GM23248 (cell line): ENCODE data around the gene PLS3. TPM values are rescaled to one million over a fixed set of nuclear protein-coding genes. Genes with fewer than 3 reads are reported as not detected.
A peak's percentile ranks its signal among the peaks of the same experiment; 100 is the strongest.
"Not testable (repeated sequence)": the region's sequence is repeated elsewhere in the genome, so short reads cannot be mapped to it uniquely, and the experiment has no call there.

Experiments
- DNase-seq: peaks from one replicate; pipeline ENCODE4 v3.0.0-alpha.2; 2015
- H2AFZ ChIP-seq: fragments of 200-600 bp; sonication (generic); 2 replicates; pipeline ENCODE4 v1.6.1; 2016; ENCODE audit warnings: antibody characterized with exemption
- H3F3A ChIP-seq: fragments of 200-600 bp; sonication (generic); 2 replicates; pipeline ENCODE4 v1.6.1; 2016; ENCODE audit warnings: mild to moderate bottlenecking, antibody characterized with exemption, mixed run types; ENCODE audit not compliant: insufficient read depth
- H3K27ac ChIP-seq: fragments of 200-600 bp; sonication (generic); 2 replicates; pipeline ENCODE4 v1.5.1; 2016; ENCODE audit warnings: mild to moderate bottlenecking
- H3K27me3 ChIP-seq: fragments of 200-600 bp; sonication (generic); replicated peaks from 2 replicates; pipeline ENCODE4 v1.6.1; 2016; ENCODE audit warnings: mild to moderate bottlenecking; ENCODE audit not compliant: insufficient read depth
- H3K36me3 ChIP-seq: fragments of 200-600 bp; sonication (generic); 2 replicates; pipeline ENCODE4 v1.6.1; 2016; ENCODE audit warnings: low read depth, mild to moderate bottlenecking
- H3K4me1 ChIP-seq: fragments of 200-600 bp; sonication (generic); 2 replicates; pipeline ENCODE4 v1.6.1; 2016; ENCODE audit warnings: mild to moderate bottlenecking; ENCODE audit not compliant: insufficient read depth
- H3K4me2 ChIP-seq: fragments of 200-600 bp; sonication (generic); one replicate; pipeline ENCODE4 v1.6.1; 2016; ENCODE audit warnings: mild to moderate bottlenecking; ENCODE audit not compliant: unreplicated experiment
- H3K4me3 ChIP-seq: fragments of 200-600 bp; sonication (generic); 2 replicates; pipeline ENCODE4 v1.5.1; 2016; ENCODE audit warnings: mild to moderate bottlenecking
- H3K79me2 ChIP-seq: fragments of 200-600 bp; sonication (generic); 2 replicates; pipeline ENCODE4 v1.6.1; 2016; ENCODE audit warnings: mild to moderate bottlenecking; ENCODE audit not compliant: insufficient read depth
- H3K9ac ChIP-seq: fragments of 200-600 bp; sonication (generic); 2 replicates; pipeline ENCODE4 v1.6.1; 2016; ENCODE audit warnings: mild to moderate bottlenecking
- H3K9me2 ChIP-seq: fragments of 200-600 bp; sonication (generic); 2 replicates; pipeline ENCODE4 v1.6.1; 2016; ENCODE audit warnings: mixed run types, mild to moderate bottlenecking, moderate library complexity; ENCODE audit not compliant: insufficient read depth
- H3K9me3 ChIP-seq: fragments of 200-600 bp; sonication (generic); one replicate; pipeline ENCODE4 v1.6.1; 2017; ENCODE audit warnings: low read depth
- H4K20me1 ChIP-seq: fragments of 200-600 bp; sonication (generic); 2 replicates; pipeline ENCODE4 v1.6.0; 2016; ENCODE audit not compliant: insufficient read depth
- EZH2 ChIP-seq: fragments of 200-600 bp; sonication (generic); IDR thresholded peaks from 2 replicates; pipeline ENCODE4 v1.6.1; 2018; ENCODE audit warnings: antibody characterized with exemption, mild to moderate bottlenecking; ENCODE audit not compliant: insufficient read depth, poor library complexity, severe bottlenecking
- EZH2phosphoT487 ChIP-seq: fragments of 200-600 bp; sonication (generic); IDR thresholded peaks from 2 replicates; pipeline ENCODE4 v1.6.1; 2018; ENCODE audit warnings: antibody characterized with exemption, moderate library complexity, mild to moderate bottlenecking, low read depth; ENCODE audit not compliant: insufficient read depth
- WGBS, 2 experiments: methylation state at CpG; one replicate each; pipeline ENCODE4 v1.1.6; 2015 to 2017; ENCODE audit warnings: low lambda C conversion rate in 2 of 2, low coverage in 1 of 2; ENCODE audit errors: missing lambda C conversion rate in 2 of 2; 5-methylcytosine and 5-hydroxymethylcytosine counted together
- in situ Hi-C: fragments of 300-500 bp; cut with MboI; formaldehyde crosslinking; loops from 2 replicates; pipeline ENCODE4 v1.15.0; 2020
- polyA plus RNA-seq: library from polyadenylated mRNA; unstranded; fragments of >200 nt; fragmentation: Nextera tagmentation; extraction: Ambion mirVana; gene quantifications from 2 replicates; pipeline ENCODE4 v1.2.1, GENCODE V29; 2016
- total RNA-seq: library from RNA; depleted of rRNA; stranded (reverse); fragments of >200 nt; shearing (Covaris generic); gene quantifications from 2 replicates; pipeline ENCODE4 v1.2.3, GENCODE V29; 2014

PLS3 gene
- total and polyA plus RNA-seq, 2 experiments from 2014 or later, result 118 to 137 TPM

DNA sequence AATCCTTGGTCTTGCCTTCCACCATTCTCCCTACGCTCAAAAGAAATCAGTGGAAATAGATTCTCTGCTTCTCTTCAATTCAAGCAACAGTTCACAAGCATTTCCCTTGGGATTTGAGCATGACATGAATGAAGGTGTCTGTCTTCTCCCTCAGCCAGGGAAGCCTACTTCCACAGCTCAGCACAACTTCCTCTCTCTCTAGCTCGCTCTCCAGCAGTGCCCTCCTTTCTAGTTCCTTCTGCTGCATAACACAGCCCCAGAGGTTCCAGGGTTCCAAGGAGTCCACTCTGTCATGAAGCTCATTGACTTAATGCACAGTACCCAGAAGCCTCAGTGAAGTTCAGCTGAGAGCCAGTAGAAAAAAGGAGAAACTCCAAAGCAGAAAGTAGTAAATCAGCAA, 81.3 kb downstream of the PLS3 start:
- H3K79me2 ChIP-seq, result no peaks in the 10 kb centered on the region
- TF ChIP-seq EZH2phosphoT487 (no peak), EZH2 (no peak)
- no peak overlapping the region for H2AFZ ChIP-seq
- WGBS, 2 experiments, result 96 to 100% methylated on average over 1 to 2 of the region's 2 CpGs
- peaks cover 8% of the 10 kb centered on the region for H3K4me1 ChIP-seq
- H3K27ac ChIP-seq, result peak overlapping the region; percentile 45
- DNase-seq, result no peak
- H3K4me3 ChIP-seq, result no peak overlapping the region
- in situ Hi-C loops, result no loop called here
- peak overlapping the region; percentile 54 for H3K4me2 ChIP-seq
- H3K36me3 ChIP-seq, result peaks cover 4% of the 10 kb centered on the region; the same call in 1 of the 2 replicates
- H3K9me2 ChIP-seq, result no peaks in the 10 kb centered on the region
- no peaks in the 10 kb centered on the region for H3K9me3 ChIP-seq
- peak overlapping the region; percentile 51 for H3K9ac ChIP-seq
- 0 out of 2 replicates have a peak, but pooled peaks cover 9% of the 10 kb centered on the region for H3F3A ChIP-seq
- H4K20me1 ChIP-seq, result no peaks in the 10 kb centered on the region
- no peaks in the 10 kb centered on the region for H3K27me3 ChIP-seq

DNA sequence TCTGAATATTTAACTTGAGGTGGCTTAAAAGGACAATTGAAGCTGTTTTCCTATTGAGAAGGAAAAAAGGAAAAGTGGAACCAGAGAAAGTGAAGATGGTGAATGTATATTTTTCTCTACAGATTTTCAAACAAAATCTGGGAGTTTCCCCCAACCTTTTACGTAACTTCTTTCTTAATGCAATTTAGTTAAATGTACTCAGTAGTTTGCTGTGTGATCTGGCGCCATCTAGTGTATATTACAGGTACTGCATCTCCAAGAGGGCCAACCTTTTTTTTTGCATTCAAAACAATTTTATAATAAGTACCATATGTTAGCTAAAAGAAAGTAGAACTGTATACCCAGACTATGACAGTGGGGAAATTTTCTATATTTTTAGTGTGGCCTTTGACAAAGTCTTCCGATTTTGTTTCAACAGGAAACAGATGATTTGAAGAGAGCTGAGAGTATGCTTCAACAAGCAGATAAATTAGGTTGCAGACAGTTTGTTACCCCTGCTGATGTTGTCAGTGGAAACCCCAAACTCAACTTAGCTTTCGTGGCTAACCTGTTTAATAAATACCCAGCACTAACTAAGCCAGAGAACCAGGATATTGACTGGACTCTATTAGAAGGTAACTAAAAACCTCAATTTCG, 82.0 kb downstream of the PLS3 start:
- 0 out of 2 replicates have a peak overlapping the region, but pooled peaks have one; percentile 17 for H2AFZ ChIP-seq
- peaks cover 8% of the 10 kb centered on the region for H3K4me1 ChIP-seq
- peak overlapping the region; percentile 54 for H3K4me2 ChIP-seq
- H3K27ac ChIP-seq, result peak overlapping the region; percentile 50
- peak; percentile 48 for DNase-seq
- peaks cover 4% of the 10 kb centered on the region; the same call in 1 of the 2 replicates for H3K36me3 ChIP-seq
- WGBS, 2 experiments, result 11 to 18% methylated on average over 5 of the region's 5 CpGs
- H3F3A ChIP-seq, result 0 out of 2 replicates have a peak, but pooled peaks cover 9% of the 10 kb centered on the region
- H3K4me3 ChIP-seq, result no peak overlapping the region
- no peaks in the 10 kb centered on the region for H4K20me1 ChIP-seq
- no peaks in the 10 kb centered on the region for H3K27me3 ChIP-seq
- TF ChIP-seq EZH2 (no peak), EZH2phosphoT487 (no peak)
- in situ Hi-C loops, result no loop called here
- no peaks in the 10 kb centered on the region for H3K9me2 ChIP-seq
- H3K79me2 ChIP-seq, result no peaks in the 10 kb centered on the region
- H3K9ac ChIP-seq, result peak overlapping the region; percentile 64
- H3K9me3 ChIP-seq, result no peaks in the 10 kb centered on the region

- H3K4me3 ChIP-seq, H3K4me1 ChIP-seq, H3K9ac ChIP-seq, H4K20me1 ChIP-seq, H2AFZ ChIP-seq, H3K9me3 ChIP-seq, H3K79me2 ChIP-seq, H3F3A ChIP-seq, H3K27ac ChIP-seq, H3K4me2 ChIP-seq, H3K9me2 ChIP-seq, in situ Hi-C loops, DNase-seq, H3K36me3 ChIP-seq, H3K27me3 ChIP-seq: not testable (repeated sequence)
- 95 to 100% methylated on average over 5 of the region's 5 CpGs for WGBS, 2 experiments
Measured at GRCh38 chrX:115644397-115644796, 83.4 kb downstream of the PLS3 start.

- no peaks in the 10 kb centered on the region; the same call in 1 of the 2 replicates for H3K36me3 ChIP-seq
- no peaks in the 10 kb centered on the region for H3K9me2 ChIP-seq
- peaks cover 8% of the 10 kb centered on the region for H3F3A ChIP-seq
- no peak overlapping the region for H3K9ac ChIP-seq
- H3K27me3 ChIP-seq, result no peaks in the 10 kb centered on the region
- 97% methylated on average over 5 of the region's 5 CpGs for WGBS, 2 experiments
- no peak overlapping the region for H3K4me3 ChIP-seq
- H4K20me1 ChIP-seq, result no peaks in the 10 kb centered on the region
- no peaks in the 10 kb centered on the region for H3K9me3 ChIP-seq
- no peak overlapping the region for H2AFZ ChIP-seq
- H3K4me2 ChIP-seq, result no peak overlapping the region
- peak overlapping the region; percentile 52; the same call in 1 of the 2 replicates for H3K27ac ChIP-seq
- no peaks in the 10 kb centered on the region for H3K79me2 ChIP-seq
- no peak for DNase-seq
- TF ChIP-seq EZH2, result no peak
- TF ChIP-seq EZH2phosphoT487, result no peak
- peaks cover 14% of the 10 kb centered on the region for H3K4me1 ChIP-seq
- in situ Hi-C loops, result no loop called here
Measured at GRCh38 chrX:115649461-115650063, 88.6 kb downstream of the PLS3 start.
